IPS DF 4.7 (cell line): ENCODE measurements around the gene TMEM79.

ENCODE experiments used
- DNase-seq: peaks from one replicate; pipeline ENCODE4 v3.0.0-alpha.2; 2013; ENCODE audit warnings: low spot score; ENCODE audit errors: extremely low read depth

TMEM79 gene, protein sequence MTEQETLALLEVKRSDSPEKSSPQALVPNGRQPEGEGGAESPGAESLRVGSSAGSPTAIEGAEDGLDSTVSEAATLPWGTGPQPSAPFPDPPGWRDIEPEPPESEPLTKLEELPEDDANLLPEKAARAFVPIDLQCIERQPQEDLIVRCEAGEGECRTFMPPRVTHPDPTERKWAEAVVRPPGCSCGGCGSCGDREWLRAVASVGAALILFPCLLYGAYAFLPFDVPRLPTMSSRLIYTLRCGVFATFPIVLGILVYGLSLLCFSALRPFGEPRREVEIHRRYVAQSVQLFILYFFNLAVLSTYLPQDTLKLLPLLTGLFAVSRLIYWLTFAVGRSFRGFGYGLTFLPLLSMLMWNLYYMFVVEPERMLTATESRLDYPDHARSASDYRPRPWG

DNA sequence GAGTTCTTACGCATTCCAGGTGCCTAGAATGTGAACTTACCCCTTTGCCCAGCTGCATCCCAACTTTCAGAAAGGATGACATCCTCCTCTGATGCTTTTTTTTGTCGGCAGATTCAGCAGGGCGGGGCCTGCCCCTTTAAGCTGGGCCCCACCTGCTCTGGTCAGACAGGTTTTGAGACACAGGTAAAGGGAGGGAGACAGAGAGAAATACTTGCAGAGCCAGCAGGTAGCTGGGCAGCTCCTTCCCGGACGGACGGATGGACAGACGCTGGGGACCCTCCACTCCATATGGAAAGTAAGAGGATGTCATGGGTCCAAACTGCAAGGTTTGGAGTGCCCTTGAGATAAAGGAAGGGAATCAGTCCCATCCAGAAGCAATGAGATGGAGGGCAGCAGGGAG is at the start of gene TMEM79:
TMEM79 (plus strand) TSS at position 214 of the 400 bp plus-strand sequence. CDS start 902 bp downstream, outside the sequence.
- DNase-seq, result no peak

DNA sequence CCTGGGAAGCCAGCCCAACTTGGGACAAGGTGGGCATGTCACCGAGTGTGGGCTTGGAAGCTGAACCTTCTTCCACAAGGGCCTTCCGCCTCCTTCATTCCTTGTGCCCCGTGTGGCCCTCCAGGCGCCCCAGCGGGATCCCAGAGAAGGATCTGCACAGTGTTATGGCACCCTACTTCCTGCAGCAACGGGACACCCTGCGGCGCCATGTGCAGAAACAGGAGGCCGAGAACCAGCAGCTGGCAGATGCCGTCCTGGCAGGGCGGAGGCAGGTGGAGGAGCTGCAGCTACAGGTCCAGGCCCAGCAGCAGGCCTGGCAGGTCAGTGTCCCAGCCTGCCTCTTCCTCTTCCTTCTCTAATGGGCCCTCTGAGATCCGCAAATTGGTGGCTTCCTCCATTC is 48.0 kb upstream of the TMEM79 start:
- no peak for DNase-seq

DNA sequence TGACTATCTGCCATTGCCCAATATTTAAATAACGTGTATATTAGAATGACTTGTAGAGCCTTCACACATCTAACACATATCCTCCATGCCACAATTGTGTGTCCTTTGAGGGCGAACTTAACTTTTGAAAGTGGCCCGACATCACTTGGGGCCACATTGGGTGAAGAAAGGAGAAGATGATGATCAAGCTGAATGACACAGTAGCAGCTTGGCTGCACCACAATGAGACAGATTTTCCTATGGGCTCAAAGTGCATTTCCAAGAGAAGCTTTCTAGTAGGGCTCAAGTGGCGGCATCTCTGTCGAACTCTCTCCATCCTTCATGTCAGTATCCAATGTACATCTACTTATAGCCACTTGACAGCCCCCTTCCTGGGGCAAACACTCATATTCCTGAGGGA is 45.9 kb upstream of the TMEM79 start:
- DNase-seq, result no peak

DNA sequence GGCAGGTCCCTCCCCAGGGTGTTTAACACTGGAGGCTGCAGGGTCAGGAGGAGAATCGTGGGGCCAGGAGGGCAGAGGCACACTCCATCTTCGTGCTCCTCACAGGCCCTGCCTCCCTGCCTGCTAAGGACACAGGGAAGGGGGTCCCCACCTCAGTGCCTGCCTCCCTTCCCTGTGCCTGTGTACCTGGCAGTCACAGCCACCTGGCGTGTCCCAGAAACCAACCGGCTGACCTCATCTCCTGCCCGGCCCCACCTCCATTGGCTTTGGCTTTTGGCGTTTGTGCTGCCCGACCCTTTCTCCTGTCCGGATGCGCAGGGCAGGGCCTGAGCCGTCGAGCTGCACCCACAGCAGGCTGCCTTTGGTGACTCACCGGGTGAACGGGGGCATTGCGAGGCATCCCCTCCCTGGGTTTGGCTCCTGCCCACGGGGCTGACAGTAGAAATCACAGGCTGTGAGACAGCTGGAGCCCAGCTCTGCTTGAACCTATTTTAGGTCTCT is 42.8 kb upstream of the TMEM79 start:
- no peak for DNase-seq

- DNase-seq, result no peak
These were observed 42.2 kb upstream of the TMEM79 start, which contains the start of gene BGLAP for GRCh38 chr1:156241926-156242325. Gene BGLAP (plus strand): TSS chr1:156242184. CDS start chr1:156242232, 48 bp downstream.

- DNase-seq, result no peak
These were observed 41.4 kb upstream of the TMEM79 start for GRCh38 chr1:156242738-156243137.

DNA sequence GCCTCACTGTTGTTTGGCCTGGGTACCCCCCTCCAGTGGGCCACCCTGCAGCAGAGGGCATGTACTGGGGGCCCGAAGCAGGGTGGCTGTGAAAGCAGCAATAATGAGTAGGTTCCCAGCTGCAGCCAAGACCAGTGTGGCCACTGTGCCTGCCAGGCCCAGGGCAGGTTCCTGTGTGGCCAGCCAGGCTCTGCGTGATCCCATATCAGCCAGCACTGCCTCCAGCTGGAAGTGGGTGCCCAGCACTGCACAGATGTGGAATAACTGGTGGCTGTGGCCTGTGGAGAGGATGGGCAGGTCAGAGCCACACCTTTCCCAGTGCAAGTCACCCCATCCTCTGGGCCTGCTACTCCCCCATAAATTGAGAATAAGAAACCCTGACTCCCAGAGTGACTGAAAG is 40.0 kb upstream of the TMEM79 start:
- DNase-seq, result no peak

GRCh38 chr1:156244712-156245111 is 39.4 kb upstream of the TMEM79 start:
- no peak for DNase-seq

GRCh38 chr1:156245451-156246232 is 38.5 kb upstream of the TMEM79 start:
- no peak for DNase-seq

DNA sequence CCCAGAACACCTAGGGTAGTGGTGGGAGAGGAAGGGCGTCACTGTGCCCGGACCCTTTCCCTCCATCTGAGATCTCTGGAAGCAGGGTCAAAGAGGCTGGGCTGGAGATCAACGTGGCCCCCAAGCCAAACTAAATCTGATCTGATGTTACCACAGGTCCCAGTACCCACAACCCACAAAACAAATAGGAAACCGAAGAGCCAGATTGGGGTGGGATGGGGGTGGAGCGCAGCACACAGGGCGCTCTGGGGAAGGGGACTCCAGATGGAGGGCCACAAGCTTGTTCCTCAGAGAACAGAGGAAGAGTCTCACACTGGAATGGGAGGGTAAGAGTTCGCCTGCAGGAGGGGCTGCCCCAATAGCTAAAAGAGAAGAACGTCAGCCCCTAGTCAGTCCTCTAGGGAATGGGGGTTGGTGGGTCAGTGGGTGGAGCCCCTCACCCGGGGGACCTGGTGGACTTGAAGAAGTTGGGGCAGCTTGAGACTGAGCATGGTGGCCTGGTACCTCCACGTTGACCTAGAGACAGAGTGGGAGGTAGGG is 37.8 kb upstream of the TMEM79 start:
- DNase-seq, result no peak

DNA sequence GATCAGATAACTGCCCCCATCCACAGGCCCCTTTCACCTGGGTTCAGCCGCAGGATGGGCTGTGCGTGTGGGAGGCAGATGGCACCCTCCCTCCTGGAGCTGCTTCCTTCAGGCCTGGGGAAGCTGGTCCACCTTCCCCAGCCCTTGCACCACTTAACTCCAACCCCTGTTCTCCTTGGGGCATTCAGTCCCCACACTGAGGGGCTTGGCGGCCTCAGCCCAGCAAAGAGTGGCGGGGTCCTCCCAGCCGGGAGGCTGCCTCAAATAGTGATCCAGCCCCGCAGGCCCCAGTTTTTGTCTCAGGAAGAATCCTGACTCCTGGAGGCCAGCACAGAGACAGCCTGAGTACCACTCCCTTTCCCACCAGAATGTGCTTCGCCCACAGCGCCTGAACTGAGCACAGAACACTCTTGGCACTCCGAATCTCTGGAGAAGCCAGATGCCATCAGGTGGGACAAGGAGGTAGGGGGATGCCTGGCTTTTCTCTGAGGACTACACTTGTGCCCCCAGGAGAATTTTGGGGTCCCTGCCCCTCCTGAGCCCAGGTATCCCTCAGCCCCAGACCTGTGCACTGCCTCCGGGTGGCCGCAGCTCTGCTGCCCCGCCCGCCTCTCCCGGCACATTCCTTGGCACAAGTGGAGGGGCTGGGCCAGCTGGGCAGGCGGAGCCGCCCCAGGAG is 37.2 kb upstream of the TMEM79 start:
- no peak for DNase-seq

DNA sequence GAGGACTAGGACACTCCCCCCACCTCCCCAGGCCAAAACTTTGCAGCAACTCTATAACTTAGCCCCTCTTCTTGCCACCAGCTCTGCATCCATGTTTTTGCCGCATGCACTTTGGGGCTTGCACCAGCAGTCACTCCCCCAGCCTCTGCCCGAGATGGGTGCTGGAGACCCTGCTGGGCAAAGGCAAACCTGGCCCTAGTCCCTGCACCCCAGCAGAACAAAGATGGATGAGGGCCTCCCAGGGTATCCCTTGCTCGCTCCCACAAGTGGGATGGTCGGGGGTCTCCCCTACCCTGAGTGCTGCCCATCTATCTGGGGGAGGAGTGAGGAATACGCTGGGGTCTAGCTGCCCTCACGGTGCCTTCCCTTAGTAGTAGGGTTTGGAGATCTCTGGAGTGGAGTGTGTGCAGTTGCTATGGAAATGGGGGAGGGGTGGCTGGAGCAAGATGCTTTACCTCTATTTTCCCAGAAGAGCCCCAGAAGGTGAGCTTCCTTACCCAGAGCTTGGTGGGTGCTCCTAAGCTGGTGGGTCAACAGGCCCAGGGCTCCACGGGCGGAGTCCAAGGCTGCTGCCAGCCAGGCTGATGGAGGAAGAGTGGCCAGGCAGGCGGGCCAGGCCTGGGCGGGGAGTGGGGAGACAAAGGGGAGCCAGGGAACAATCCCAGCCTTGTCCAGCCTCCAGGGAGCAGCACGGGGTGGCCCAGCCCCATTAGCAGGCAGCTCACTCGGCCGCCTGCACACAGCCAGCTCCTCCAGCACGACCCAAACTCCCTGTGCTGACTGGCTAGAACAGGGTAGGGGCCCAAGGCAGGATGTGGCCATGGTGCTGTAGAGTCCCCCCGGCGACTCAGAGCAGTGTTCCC is 36.4 kb upstream of the TMEM79 start, which contains the start of gene PAQR6:
PAQR6 (minus strand) TSS at position 597 of the 863 bp plus-strand sequence. CDS start 1,325 bp downstream, outside the sequence.
- no peak for DNase-seq

DNA sequence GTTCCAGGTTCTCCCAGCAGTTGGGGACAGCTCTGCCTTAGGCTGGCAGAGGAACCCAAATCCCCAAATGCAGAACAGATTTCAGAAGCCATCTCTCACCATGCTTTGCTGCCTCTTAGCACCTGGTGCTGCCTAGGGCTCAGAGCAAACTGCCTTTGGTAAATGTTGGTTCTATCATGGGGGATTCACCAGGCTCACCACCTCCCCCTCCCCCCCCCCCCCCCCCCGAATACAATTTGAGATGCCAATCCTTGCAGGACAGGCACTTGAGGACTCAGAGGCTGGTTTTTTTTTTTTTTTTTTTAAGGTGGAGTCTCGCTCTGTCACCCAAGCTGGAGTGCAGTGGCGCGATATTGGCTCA is 35.8 kb upstream of the TMEM79 start:
- DNase-seq, result no peak

GRCh38 chr1:156249593-156249992 is 34.5 kb upstream of the TMEM79 start:
- no peak for DNase-seq

DNA sequence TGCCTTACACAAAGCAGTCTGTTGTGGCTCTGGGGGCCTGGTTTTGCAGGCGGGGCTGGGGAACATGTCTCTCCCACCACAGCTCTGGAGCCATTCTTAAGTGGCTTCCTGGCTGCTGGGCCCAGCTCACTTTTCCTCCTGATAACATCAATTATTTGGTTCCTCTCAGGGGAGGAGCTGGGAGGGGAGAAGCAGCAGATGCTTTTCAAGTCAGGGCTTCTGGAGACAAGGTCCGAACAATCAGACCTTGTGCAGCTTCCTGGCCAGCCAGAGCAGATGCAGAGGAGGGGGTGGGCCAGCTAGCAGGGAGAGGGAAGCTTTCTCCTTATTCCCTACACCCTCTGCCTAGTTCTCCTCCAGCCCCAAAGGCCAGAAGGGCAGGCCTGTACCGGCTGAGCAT is 32.6 kb upstream of the TMEM79 start:
- no peak for DNase-seq

GRCh38 chr1:156253634-156254033 is 30.5 kb upstream of the TMEM79 start:
- no peak for DNase-seq

DNA sequence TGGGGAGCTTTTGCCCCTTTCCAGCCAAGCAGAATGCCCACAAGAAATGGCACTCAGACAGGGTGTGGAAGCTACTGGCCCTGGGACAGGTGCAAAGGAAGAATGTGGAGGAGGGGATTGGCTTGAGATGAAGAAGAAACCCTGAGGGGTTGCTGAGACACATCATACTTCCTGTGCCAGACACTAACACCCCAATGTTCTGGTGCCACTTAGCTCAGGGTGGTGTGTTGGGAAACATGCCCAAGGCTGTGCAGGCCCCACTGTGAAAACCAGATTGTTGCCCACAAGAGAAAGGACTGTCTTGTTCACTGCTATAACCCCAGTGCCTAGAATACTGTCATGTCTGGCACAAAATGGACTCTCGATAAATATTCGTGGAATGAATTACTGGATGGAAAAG is 26.4 kb upstream of the TMEM79 start:
- DNase-seq, result no peak

- DNase-seq, result no peak
These were observed 25.3 kb upstream of the TMEM79 start for GRCh38 chr1:156258859-156259258.

GRCh38 chr1:156259805-156260204 is 24.3 kb upstream of the TMEM79 start:
- no peak for DNase-seq

DNA sequence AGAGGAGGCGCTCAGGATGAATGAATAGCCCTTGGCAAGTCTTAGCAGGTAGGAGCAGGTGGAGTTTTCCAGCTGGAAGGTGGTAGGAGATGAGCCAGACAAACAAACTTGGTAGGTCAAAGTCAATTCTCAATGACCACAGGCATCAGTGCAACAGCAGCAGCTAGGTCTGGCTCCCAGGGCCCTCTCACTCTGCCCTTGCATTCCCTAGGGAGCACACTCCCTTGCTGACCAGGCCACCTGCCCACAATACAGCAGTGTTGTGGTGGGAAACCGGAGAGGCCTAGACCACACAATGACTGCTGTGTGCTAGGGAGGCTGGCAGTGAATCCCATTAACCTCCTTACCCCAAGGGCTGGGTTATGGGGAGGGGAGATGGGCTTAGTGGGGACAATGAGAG is 23.2 kb upstream of the TMEM79 start:
- no peak for DNase-seq
